ENCODE results near the gene ADAMTSL1. TPM values are rescaled to one million over a fixed set of nuclear protein-coding genes. Genes with fewer than 3 reads are reported as not detected.

The ADAMTSL1 gene
- total and polyA plus RNA-seq, 2 of the 8 experiments (the other 6 are each of a cell fraction or from before 2014, with no cell fraction given): 0.84 to 1.1 TPM

DNA sequence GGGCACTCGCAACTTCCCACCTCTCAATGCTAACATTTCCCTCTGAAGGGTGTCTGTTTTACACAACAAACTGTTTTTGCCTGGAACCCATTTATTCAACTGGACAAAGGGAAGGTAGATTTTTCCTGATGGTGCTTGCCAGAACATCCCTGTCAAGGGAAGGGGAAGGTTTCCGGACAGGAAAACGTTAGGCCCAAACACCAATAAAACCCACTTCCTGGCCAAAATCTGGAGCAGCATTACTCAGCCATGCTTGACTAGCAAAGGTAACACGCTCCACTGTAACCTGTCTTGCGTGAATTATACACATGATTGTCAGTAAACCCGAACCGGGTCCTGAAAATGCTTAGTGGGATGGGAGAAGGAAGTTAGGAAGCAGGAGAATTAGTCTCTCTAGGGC is 468.8 kb downstream of the ADAMTSL1 start:
- Histone ChIP-seq H3K9ac (replicated peaks in 1 of 4; ENCODE audit: extremely low read depth in 1 of 4, low read depth in 3 of 4, low read length in 3 of 4) (no peak overlapping the region), H4K91ac (replicated peaks; ENCODE audit: insufficient read length, low read length) (no peak overlapping the region), H2BK15ac (ENCODE audit: low read length) (no peak overlapping the region), H3K79me2 (ENCODE audit: control insufficient read depth in 1 of 2, insufficient read depth in 2 of 2, low read length in 2 of 2) (no peaks in the 10 kb centered on the region), H4K8ac (ENCODE audit: extremely low read depth, insufficient read depth, low read length) (no peak overlapping the region), H4K20me1 (replicated peaks in 1 of 2; ENCODE audit: control insufficient read depth in 1 of 2, insufficient read depth in 2 of 2, low read length in 2 of 2) (no peaks in the 10 kb centered on the region), H4K5ac (ENCODE audit: insufficient read length, low read depth, low read length) (no peak overlapping the region), H3K4me1 (replicated peaks in 1 of 4; ENCODE audit: control insufficient read depth in 3 of 4, insufficient read depth in 4 of 4, low read length in 3 of 4) (no peaks in the 10 kb centered on the region; a peak in 1 of 7 replicates), H2BK5ac (ENCODE audit: low read depth, low read length) (no peak overlapping the region), H3K27me3 (replicated peaks in 1 of 4; ENCODE audit: control insufficient read depth in 3 of 4, extremely low read depth in 1 of 4, insufficient read depth in 3 of 4, low read length in 3 of 4) (no peaks in the 10 kb centered on the region), H3K9me3 (ENCODE audit: insufficient read depth in 2 of 2, low read depth in 1 of 2, low read length in 1 of 2) (no peaks in the 10 kb centered on the region), H3K14ac (ENCODE audit: insufficient read length) (no peak overlapping the region), H3K4ac (replicated peaks; ENCODE audit: insufficient read length, low read depth, low read length) (no peak overlapping the region), H2BK120ac (replicated peaks; ENCODE audit: low read depth, low read length) (no peak overlapping the region), H3K27ac (ENCODE audit: low read depth, low read length) (no peak overlapping the region), H2BK20ac (ENCODE audit: low read length) (no peak overlapping the region), H3K23ac (ENCODE audit: insufficient read length) (no peak overlapping the region), H3K18ac (ENCODE audit: extremely low read depth, low read length) (no peak overlapping the region), H3K4me2 (ENCODE audit: insufficient read depth in 1 of 2, low read depth in 2 of 2, low read length in 2 of 2) (no peak overlapping the region), H2BK12ac (ENCODE audit: low read depth, low read length) (no peak overlapping the region), H3K79me1 (ENCODE audit: low read depth, low read length) (no peaks in the 10 kb centered on the region), H3K23me2 (ENCODE audit: low read depth, low read length) (peaks cover 2% of the 10 kb centered on the region; the same call in 1 of the 2 replicates), H2AK5ac (ENCODE audit: low read depth, low read length) (no peak overlapping the region), H3K4me3 (ENCODE audit: extremely low read depth in 1 of 4, insufficient read depth in 2 of 4, low read depth in 3 of 4, low read length in 4 of 4) (no peak overlapping the region), H3K56ac (replicated peaks; ENCODE audit: insufficient read length, low read depth, low read length) (no peak overlapping the region), H2AFZ (ENCODE audit: low read length) (no peak overlapping the region), H3K36me3 (ENCODE audit: control insufficient read depth in 2 of 4, insufficient read depth in 4 of 4, low read length in 3 of 4) (no peaks in the 10 kb centered on the region)
- ChIA-PET POLR2A (ENCODE audit: partially characterized antibody) (no interaction called here), CTCF (ENCODE audit: partially characterized antibody) (no interaction called here)
- FAIRE-seq (no peak), DNase-seq (ENCODE audit: low read depth in 1 of 2, low spot score in 2 of 2) (no peak)
- 94% methylated on average over 7 of the region's 7 CpGs; no CpG with 5 or more reads in 1 of the 2 experiments for WGBS, 2 experiments (ENCODE audit: extremely low coverage in 1 of 2, insufficient coverage in 1 of 2, insufficient read length in 1 of 2, insufficient replicate concordance in 2 of 2, low coverage in 1 of 2, low lambda C conversion rate in 2 of 2, missing lambda C conversion rate in 1 of 2)
- TF ChIP-seq SAP30 (IDR thresholded peaks at IDR 0.05; ENCODE audit: insufficient read depth, insufficient replicate concordance, low read length): no peak
- TF ChIP-seq, protein P1, sequence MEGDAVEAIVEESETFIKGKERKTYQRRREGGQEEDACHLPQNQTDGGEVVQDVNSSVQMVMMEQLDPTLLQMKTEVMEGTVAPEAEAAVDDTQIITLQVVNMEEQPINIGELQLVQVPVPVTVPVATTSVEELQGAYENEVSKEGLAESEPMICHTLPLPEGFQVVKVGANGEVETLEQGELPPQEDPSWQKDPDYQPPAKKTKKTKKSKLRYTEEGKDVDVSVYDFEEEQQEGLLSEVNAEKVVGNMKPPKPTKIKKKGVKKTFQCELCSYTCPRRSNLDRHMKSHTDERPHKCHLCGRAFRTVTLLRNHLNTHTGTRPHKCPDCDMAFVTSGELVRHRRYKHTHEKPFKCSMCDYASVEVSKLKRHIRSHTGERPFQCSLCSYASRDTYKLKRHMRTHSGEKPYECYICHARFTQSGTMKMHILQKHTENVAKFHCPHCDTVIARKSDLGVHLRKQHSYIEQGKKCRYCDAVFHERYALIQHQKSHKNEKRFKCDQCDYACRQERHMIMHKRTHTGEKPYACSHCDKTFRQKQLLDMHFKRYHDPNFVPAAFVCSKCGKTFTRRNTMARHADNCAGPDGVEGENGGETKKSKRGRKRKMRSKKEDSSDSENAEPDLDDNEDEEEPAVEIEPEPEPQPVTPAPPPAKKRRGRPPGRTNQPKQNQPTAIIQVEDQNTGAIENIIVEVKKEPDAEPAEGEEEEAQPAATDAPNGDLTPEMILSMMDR (IDR thresholded peaks at IDR 0.05; ENCODE audit: control extremely low read depth in 1 of 3, insufficient read depth in 1 of 3, low read depth in 1 of 3, low read length in 3 of 3): no peak
- TF ChIP-seq EGR1 (IDR thresholded peaks at IDR 0.05; ENCODE audit: borderline replicate concordance, low read depth, low read length): no peak
- no peak for TF ChIP-seq TEAD4 (IDR thresholded peaks at IDR 0.05; ENCODE audit: low read depth, low read length)
- no peak for TF ChIP-seq SRF (IDR thresholded peaks at IDR 0.05; ENCODE audit: low read depth, low read length)
- no peak for TF ChIP-seq USF2 (IDR thresholded peaks at IDR 0.05; ENCODE audit: low read length)
- no peak for TF ChIP-seq SP4 (IDR thresholded peaks at IDR 0.05; ENCODE audit: low read length)
- no peak for TF ChIP-seq GABPA (IDR thresholded peaks at IDR 0.05; ENCODE audit: borderline replicate concordance, insufficient read depth, low read length)
- no peak for TF ChIP-seq EP300 (IDR thresholded peaks at IDR 0.05; ENCODE audit: borderline replicate concordance in 1 of 2, low read depth in 2 of 2, low read length in 2 of 2)
- TF ChIP-seq NANOG (IDR thresholded peaks at IDR 0.05; ENCODE audit: insufficient read depth, low read depth, low read length, poor library complexity, severe bottlenecking): no peak

Data from H1 (cell line).